Stomach (tissue), 4 donors: ENCODE results near the gene NDUFS1.

Source experiments
- POLR2A ChIP-seq, 4 donors: fragments of 450-650 bp; IDR thresholded peaks; one replicate each; pipeline ENCODE4 v1.6.1; 2016; ENCODE audit warnings: antibody characterized with exemption in 4 of 4, control low read depth in 2 of 4, mild to moderate bottlenecking in 1 of 4, moderate library complexity in 1 of 4
- POLR2AphosphoS5 ChIP-seq, 3 donors: sonication (generic); formaldehyde crosslinking; IDR thresholded peaks; one replicate each; pipeline ENCODE4 v1.6.1; 2016; ENCODE audit warnings: antibody characterized with exemption in 3 of 3
- TF ChIP-seq, protein P1 (sequence below), 7 experiments: fragments of 450-650 bp in 4 of 7; fragments of 200-600 bp in 3 of 7; sonication (generic) in 3 of 7; IDR thresholded peaks; one replicate each; pipeline ENCODE4 v1.5.1; 2016 to 2019; ENCODE audit warnings: antibody characterized with exemption in 7 of 7, control low read depth in 2 of 7, mild to moderate bottlenecking in 1 of 7

DNA sequence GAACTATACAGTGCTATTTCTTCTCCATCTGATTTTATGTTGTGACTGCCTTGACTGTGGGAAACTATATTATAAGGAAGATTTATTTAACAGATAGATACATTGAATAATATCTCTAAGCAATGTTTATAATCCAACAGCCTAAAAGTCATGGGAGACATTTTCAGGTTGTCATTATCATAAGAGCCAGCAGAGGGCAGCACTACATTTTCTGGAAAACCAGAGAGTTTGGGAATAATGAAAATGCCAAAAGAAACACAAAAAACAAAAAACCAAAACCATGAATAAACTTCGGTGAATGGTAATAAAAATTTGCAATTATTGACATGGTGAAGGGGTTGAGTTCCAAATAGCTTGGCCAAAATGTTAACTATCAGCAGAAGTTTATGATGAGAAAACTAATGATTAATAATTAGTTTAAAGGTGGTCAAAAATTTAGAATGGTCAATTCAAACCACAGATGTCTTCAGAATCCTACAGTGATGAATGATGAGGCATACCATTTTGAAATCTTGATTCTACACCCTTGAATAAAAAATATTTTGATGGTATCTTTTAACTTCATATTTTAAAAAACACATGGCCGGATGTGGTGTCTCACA lies 5.1 kb upstream of the NDUFS1 start:
- TF ChIP-seq, protein P1, sequence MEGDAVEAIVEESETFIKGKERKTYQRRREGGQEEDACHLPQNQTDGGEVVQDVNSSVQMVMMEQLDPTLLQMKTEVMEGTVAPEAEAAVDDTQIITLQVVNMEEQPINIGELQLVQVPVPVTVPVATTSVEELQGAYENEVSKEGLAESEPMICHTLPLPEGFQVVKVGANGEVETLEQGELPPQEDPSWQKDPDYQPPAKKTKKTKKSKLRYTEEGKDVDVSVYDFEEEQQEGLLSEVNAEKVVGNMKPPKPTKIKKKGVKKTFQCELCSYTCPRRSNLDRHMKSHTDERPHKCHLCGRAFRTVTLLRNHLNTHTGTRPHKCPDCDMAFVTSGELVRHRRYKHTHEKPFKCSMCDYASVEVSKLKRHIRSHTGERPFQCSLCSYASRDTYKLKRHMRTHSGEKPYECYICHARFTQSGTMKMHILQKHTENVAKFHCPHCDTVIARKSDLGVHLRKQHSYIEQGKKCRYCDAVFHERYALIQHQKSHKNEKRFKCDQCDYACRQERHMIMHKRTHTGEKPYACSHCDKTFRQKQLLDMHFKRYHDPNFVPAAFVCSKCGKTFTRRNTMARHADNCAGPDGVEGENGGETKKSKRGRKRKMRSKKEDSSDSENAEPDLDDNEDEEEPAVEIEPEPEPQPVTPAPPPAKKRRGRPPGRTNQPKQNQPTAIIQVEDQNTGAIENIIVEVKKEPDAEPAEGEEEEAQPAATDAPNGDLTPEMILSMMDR (IDR thresholded peaks at IDR 0.05): peak in 5 of 7 experiments; percentile 15 to 70 (median 58)
- TF ChIP-seq POLR2A (IDR thresholded peaks at IDR 0.05) (no peak), POLR2AphosphoS5 (IDR thresholded peaks at IDR 0.05) (no peak)
